Measurements from ENCODE around the gene CCNYL1. TPM values are rescaled to one million over a fixed set of nuclear protein-coding genes. Genes with fewer than 3 reads are reported as not detected.

CCNYL1 gene
- total RNA-seq, 1 experiment from 2014 or later, result 14.5 TPM

DNA sequence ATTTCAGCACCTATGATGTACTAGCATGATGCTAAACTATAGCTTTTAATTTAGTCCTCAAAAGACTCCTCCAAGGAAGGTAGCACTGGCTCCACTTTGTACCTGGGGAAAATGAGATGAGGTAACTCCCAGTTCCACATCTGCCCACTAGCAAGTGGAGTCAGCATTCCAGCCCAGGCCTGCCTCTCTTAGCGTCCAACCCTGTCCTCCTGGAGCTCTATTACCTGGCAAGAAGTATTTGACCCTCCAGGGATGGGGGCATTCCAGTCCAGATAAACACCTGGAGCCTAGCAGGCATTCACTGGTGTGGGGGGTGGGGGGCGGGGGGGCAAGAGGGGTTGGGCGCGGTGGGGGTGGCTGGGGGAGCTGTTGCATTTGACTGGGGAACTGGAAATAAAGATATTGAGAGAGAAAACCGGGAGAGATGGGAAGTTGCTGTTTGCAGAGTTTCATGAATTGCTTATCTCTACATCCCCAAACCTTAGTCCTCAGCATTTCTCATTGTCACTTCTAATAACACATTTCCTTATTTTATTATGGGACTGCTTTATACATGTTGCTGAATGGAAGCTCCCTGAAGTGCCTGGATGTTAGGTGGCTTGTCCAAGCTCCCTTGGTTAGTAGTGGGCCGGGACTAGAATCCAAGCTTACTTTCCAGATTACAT is 80.3 kb downstream of the CCNYL1 start:
- no peak for DNase-seq (ENCODE audit: low read depth)

DNA sequence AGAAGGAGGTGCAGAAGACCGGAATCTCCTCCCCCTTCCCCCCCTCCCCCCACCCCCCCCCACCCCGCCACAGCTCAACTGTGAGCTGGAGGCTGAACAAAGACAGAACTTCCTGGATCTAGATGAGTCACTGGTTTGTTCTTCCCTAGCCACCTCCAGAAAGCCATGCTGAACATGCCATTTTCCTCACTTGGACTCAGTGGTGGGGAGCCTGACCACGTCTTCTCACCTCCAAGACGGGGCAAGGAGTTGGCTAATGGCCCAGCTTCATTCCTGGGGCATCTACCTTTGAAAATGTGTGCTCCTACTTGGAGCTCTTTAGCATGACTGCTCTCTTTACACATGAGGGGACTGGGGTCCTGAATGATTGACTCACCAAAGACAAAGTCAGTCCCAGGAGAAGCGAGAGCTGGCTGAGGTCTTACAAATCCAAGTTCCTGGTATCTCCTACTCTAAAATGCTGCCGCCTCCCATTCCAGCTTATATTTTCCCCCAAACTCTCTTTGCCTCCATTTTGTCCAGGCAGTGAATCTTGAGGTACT is 80.9 kb downstream of the CCNYL1 start:
- DNase-seq (ENCODE audit: low read depth), result peak; percentile 87

DNA sequence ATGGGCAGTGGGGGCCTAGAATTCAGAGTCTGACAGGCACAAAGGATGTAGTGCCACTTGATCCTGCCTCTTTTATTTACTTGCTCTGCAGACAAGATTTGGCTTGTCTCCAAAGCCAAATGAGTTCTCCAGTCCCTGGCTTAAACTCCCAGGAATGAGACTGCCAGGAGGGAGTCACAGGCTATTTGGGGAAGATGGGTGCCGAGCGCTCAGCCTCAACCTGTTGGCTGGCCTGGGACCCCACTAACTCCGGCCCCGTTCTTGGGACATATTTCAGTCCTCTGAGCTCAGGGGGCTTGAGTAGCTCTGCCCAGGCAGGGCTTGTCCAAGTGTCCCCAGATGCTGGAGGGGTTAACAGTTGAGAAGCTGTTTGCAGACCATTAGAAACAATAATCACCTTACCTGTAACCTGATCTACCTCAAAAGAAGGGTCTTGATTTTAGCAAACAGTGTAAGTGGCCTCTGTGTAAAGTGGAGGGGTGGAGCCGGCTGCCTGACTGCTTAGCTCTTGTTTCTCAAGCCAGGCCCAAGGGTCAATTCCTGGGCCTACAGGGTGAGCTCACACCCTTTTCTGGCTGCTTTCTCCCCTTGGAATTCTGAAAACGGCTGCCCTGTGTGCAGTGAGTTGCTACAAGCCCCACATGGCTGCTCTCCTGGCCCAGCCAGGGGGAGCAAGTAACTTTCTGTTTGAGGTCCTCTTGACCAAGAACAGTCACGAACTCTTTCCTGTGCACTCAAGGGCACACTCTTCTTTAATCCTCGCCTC is 85.3 kb downstream of the CCNYL1 start:
- DNase-seq (ENCODE audit: low read depth), result no peak

DNA sequence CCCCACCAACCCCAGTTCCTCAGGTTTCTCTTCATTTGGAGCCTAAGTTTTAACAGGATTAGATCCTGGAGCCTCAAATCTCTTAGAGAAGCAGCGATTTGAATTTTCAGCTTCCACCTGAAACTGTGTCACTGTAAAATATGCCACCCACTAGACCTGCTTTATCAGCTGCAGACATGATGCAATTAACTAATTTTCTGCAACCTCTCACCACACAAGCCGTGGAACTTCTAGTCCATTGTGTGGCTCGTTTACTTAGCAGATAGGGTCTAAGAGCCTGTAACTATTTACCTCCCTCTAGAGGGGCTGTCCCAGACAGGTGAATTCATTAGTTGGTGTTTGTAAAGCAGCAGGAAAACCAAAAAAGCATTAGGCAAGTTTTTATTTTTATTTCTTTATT is 89.8 kb downstream of the CCNYL1 start:
- no peak for DNase-seq (ENCODE audit: low read depth)

DNA sequence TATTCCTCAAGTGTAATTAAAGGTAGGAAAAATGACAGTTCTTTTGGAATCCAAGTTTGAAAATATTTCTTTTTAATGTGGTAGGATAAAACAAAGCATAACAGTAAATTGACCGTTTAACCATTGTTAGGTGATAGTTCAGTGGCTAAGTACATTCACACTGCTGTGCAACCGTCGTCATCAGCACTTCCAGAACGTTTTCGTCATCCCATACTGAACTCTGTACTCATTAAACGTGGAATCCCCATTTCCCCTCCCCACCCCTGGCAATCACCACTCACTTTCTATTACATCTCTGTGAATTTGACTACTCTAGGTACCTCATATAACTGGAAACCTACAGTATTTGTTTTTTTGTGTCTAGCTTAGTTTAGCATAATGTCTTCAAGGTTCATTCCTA is 91.2 kb downstream of the CCNYL1 start:
- no peak for DNase-seq (ENCODE audit: low read depth)

Other genes starting within 250 kb of the CCNYL1 start
- gene CREB1, start 181.7 kb upstream of the CCNYL1 start, total RNA-seq (2014; rRNA removed; shearing (Covaris generic)), result 43.4 and 55.0 TPM in 2 replicates
- gene METTL21A, start 86.2 kb upstream of the CCNYL1 start, total RNA-seq (2014; rRNA removed; shearing (Covaris generic)), result 29.1 and 32.6 TPM in 2 replicates
- gene FZD5, start 58.3 kb downstream of the CCNYL1 start, total RNA-seq (2014; rRNA removed; shearing (Covaris generic)), result 3.4 and 5.2 TPM in 2 replicates

Data from M059J (cell line).